ENCODE measurements around the gene PYGO2.
"Not testable (repeated sequence)": the region's sequence is repeated elsewhere in the genome, so short reads cannot be mapped to it uniquely, and the experiment has no call there.

Gene PYGO2

DNA sequence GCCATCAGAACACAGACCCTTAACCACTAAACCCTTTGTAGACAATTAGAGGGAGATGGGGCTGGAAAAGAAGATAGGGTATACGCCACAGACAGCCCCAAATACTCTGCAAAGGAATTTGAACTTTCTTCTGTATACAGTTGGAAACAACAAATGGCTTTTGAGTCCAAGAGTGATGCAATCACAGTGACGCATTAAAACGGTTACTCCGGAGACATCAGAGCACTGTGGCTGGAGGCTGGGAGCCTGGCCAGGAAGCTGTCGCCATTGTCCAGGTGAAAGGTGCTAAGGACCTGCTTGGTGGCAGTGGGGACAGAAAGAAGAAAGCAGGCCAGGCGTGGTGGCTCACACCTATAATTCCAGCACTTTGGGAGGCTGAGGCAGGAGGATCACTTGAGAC is 25.7 kb upstream of the PYGO2 start:
- Histone ChIP-seq H3K36me3 (peaks cover 56% of the 10 kb centered on the region), H3K9me3 (ENCODE audit: severe bottlenecking) (no peaks in the 10 kb centered on the region), H3K4me3 (ENCODE audit: low read depth, low read length) (no peak overlapping the region), H3K27ac (no peak overlapping the region), H3K27me3 (ENCODE audit: insufficient read depth, low read depth, severe bottlenecking) (no peaks in the 10 kb centered on the region)
- TF ChIP-seq, protein P1, sequence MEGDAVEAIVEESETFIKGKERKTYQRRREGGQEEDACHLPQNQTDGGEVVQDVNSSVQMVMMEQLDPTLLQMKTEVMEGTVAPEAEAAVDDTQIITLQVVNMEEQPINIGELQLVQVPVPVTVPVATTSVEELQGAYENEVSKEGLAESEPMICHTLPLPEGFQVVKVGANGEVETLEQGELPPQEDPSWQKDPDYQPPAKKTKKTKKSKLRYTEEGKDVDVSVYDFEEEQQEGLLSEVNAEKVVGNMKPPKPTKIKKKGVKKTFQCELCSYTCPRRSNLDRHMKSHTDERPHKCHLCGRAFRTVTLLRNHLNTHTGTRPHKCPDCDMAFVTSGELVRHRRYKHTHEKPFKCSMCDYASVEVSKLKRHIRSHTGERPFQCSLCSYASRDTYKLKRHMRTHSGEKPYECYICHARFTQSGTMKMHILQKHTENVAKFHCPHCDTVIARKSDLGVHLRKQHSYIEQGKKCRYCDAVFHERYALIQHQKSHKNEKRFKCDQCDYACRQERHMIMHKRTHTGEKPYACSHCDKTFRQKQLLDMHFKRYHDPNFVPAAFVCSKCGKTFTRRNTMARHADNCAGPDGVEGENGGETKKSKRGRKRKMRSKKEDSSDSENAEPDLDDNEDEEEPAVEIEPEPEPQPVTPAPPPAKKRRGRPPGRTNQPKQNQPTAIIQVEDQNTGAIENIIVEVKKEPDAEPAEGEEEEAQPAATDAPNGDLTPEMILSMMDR (IDR thresholded peaks at IDR 0.05; ENCODE audit: low read depth, low read length), result no peak
- no peak for DNase-seq

DNA sequence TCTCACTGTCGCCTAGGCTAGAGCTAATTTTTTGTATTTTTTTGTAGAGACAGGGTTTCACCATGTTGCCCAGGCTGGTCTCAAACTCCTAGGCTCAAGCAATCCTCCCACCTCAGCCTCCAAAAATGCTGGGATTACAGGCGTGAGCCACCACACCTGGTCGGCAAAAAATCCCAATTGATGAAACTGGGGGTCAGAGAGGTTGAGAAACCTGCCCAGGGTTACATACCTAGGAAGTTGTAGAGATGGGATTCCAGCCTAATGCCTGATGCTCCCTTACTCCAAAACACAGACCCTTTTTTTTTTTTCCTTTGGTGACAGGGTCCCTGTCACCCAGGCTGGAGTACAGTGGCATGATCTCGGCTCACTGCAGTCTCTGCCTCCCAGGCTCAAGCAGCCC is 25.2 kb upstream of the PYGO2 start:
- H3K4me3 ChIP-seq (ENCODE audit: low read depth, low read length); H3K9me3 ChIP-seq (ENCODE audit: severe bottlenecking); H3K27me3 ChIP-seq (ENCODE audit: insufficient read depth, low read depth, severe bottlenecking); DNase-seq; H3K27ac ChIP-seq: not testable (repeated sequence)
- H3K36me3 ChIP-seq, result peaks cover 58% of the 10 kb centered on the region

DNA sequence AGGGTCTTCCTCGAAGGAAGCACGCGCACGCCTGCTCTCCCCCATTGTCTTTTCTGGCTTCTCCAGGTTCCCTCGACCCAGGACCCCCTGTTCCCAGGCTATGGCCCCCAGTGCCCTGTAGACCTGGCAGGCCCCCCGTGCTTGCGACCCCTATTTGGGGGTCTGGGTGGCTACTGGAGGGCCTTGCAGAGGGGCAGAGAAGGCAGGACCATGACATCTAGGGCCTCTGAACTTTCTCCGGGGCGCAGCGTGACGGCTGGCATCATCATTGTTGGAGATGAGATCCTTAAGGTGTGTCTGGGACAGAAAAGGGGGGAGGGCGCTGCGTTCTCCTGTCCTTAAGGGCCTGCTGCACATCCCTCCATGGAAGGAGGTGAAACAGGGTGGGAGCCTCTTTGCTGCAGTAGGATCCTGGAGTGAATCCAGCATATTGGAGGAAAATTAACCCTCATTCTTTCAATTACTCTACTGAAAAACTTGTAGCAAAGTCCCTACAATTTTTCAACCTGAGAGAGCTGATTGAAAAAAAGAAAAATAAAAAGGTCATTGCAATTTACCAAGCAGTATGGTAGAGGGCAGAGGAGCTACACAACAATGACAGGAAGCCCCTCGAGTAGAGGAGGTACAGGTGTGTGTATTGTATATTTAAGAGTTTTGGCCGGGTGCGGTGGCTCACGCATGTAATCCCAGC is 22.3 kb upstream of the PYGO2 start:
- peak overlapping the region; percentile 68 for H3K4me3 ChIP-seq (ENCODE audit: low read depth, low read length)
- H3K9me3 ChIP-seq (ENCODE audit: severe bottlenecking), result no peaks in the 10 kb centered on the region
- no peaks in the 10 kb centered on the region for H3K27me3 ChIP-seq (ENCODE audit: insufficient read depth, low read depth, severe bottlenecking)
- TF ChIP-seq, protein P1 (IDR thresholded peaks at IDR 0.05; ENCODE audit: low read depth, low read length), result no peak
- H3K36me3 ChIP-seq, result peaks cover 54% of the 10 kb centered on the region
- H3K27ac ChIP-seq, result peak overlapping the region; percentile 85
- DNase-seq, result peak; percentile 51

DNA sequence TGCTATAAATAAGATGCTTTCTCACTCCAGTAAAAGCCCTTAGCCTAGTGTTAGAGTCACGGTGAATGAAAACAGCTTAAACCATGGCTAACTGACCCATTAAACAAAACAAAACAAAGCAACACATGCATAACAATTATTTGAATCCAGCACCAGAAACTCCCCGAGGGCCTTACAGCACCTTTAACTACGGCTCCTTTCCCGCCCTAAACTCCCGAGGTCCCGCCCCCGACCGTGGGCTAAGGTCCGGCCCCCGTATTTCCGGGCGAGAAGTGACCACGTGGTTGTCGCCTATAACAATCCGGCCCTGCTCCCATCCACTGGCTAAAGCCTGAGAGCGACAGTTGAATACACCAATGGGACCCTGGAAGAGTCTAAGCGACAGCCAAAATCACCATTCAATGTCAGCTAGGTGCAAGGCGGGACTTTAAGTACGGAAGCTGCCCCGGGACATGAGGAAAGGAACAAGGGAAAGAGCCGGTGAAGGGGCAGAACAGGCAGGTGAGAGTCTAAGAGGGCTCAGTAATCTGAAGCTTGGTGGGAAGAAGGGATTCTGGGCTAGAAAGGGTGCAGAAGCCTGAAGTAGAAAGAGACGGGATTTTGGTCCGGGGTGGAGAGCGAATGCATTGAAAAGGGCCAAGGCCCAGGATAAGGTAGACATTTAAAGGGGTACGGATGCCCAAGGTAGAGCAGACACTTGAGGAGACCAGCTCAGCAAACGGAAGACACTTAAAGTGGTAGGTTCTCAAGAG is 21.5 kb upstream of the PYGO2 start, which contains the start of gene FLAD1:
Gene FLAD1, plus strand, starts transcription at position 448 of the 752 bp plus-strand sequence. CDS start 351 bp downstream, outside the sequence.
- Histone ChIP-seq H3K27ac (peak within 1 kb of the TSS; percentile 91), H3K9me3 (ENCODE audit: severe bottlenecking) (no peaks in the 10 kb centered on the region), H3K36me3 (peaks cover 51% of the 10 kb centered on the region), H3K4me3 (ENCODE audit: low read depth, low read length) (peak within 1 kb of the TSS; percentile 68), H3K27me3 (ENCODE audit: insufficient read depth, low read depth, severe bottlenecking) (no peaks in the 10 kb centered on the region)
- DNase-seq, result peak; percentile 100
- TF ChIP-seq, protein P1 (IDR thresholded peaks at IDR 0.05; ENCODE audit: low read depth, low read length), result no peak

DNA sequence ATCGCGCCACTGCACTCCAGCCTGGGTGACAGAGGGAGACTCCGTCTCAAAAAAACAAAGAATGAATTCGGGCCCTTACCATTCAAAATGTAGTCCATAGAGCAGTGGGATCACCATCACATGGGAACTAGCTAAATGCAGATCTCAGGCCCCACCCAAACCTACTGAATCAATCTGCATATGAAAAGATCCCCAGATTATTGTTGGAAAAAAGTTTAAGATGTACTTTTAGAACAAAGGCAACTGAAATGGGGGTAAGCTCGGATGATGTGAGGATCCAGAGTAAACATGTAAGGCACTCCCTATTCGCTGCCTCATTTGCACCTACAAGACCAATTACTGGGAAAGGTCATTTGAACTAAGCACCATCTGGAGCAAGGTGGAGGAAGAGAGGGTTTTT is 20.8 kb upstream of the PYGO2 start:
- Histone ChIP-seq H3K9me3 (ENCODE audit: severe bottlenecking) (no peaks in the 10 kb centered on the region), H3K27me3 (ENCODE audit: insufficient read depth, low read depth, severe bottlenecking) (no peaks in the 10 kb centered on the region), H3K36me3 (peaks cover 51% of the 10 kb centered on the region), H3K4me3 (ENCODE audit: low read depth, low read length) (peak overlapping the region; percentile 68), H3K27ac (peak overlapping the region; percentile 91)
- TF ChIP-seq, protein P1 (IDR thresholded peaks at IDR 0.05; ENCODE audit: low read depth, low read length), result no peak
- DNase-seq, result no peak

GRCh38 chr1:154978360-154978759 is 16.8 kb upstream of the PYGO2 start:
- no peak for DNase-seq
- H3K27me3 ChIP-seq (ENCODE audit: insufficient read depth, low read depth, severe bottlenecking), result no peaks in the 10 kb centered on the region
- H3K4me3 ChIP-seq (ENCODE audit: low read depth, low read length), result no peak overlapping the region
- TF ChIP-seq, protein P1 (IDR thresholded peaks at IDR 0.05; ENCODE audit: low read depth, low read length), result no peak
- no peaks in the 10 kb centered on the region for H3K9me3 ChIP-seq (ENCODE audit: severe bottlenecking)
- peaks cover 43% of the 10 kb centered on the region for H3K36me3 ChIP-seq
- no peak overlapping the region for H3K27ac ChIP-seq

GRCh38 chr1:154977762-154978161 is 16.2 kb upstream of the PYGO2 start:
- not testable (repeated sequence) for H3K9me3 ChIP-seq (ENCODE audit: severe bottlenecking); DNase-seq; H3K4me3 ChIP-seq (ENCODE audit: low read depth, low read length); H3K27ac ChIP-seq; H3K27me3 ChIP-seq (ENCODE audit: insufficient read depth, low read depth, severe bottlenecking)
- H3K36me3 ChIP-seq, result peaks cover 43% of the 10 kb centered on the region

All from WERI-Rb-1 (cell line).